22Rv1 (cell line): Measurements from ENCODE around the gene HS6ST1.

Source experiments
- CTCF ChIP-seq: fragments of 450-650 bp; IDR thresholded peaks from 2 replicates; pipeline ENCODE4 v1.5.1; 2017; ENCODE audit warnings: mild to moderate bottlenecking
- ZFX ChIP-seq: fragments of 450-650 bp; IDR thresholded peaks from 2 replicates; pipeline ENCODE4 v1.6.1; 2017; ENCODE audit warnings: antibody characterized with exemption, borderline replicate concordance

GRCh38 chr2:128310761-128311160 lies 7.9 kb downstream of the HS6ST1 start:
- TF ChIP-seq CTCF (no peak), ZFX (no peak)
